Thyroid gland (tissue), 4 donors: ENCODE measurements around the gene TSPAN11.

Experiments
- POLR2A ChIP-seq, 2 donors: fragments of 450-650 bp; IDR thresholded peaks; one replicate each; pipeline ENCODE4 v1.6.1; 2017; ENCODE audit warnings: antibody characterized with exemption in 2 of 2, mild to moderate bottlenecking in 2 of 2, moderate library complexity in 1 of 2
- TF ChIP-seq, protein P1 (sequence below), 6 experiments: fragments of 200-600 bp in 3 of 6; fragments of 450-650 bp in 3 of 6; sonication (generic) in 3 of 6; IDR thresholded peaks; one replicate each; pipeline ENCODE4 v1.5.1; 2016 to 2019; ENCODE audit warnings: antibody characterized with exemption in 6 of 6, mild to moderate bottlenecking in 2 of 6, inconsistent platforms in 1 of 6, moderate library complexity in 1 of 6

DNA sequence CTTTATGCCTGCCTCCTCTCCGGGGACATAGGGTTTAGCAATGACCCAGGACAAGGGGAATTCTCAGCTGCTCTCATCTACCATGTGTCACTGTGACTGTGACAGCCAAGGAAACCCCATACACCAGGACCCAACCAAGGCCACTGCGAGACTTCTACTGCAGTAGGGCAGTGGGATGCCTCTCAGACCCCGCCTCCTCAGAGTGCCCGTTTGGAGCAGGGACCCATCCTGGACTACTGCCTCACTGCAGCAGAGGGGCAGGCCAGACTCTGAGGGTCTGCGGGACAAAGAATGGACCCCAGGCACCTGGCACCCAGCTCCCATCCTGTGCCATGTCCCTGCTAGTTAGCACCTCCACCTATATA, 75.8 kb downstream of the TSPAN11 start:
- TF ChIP-seq, protein P1, sequence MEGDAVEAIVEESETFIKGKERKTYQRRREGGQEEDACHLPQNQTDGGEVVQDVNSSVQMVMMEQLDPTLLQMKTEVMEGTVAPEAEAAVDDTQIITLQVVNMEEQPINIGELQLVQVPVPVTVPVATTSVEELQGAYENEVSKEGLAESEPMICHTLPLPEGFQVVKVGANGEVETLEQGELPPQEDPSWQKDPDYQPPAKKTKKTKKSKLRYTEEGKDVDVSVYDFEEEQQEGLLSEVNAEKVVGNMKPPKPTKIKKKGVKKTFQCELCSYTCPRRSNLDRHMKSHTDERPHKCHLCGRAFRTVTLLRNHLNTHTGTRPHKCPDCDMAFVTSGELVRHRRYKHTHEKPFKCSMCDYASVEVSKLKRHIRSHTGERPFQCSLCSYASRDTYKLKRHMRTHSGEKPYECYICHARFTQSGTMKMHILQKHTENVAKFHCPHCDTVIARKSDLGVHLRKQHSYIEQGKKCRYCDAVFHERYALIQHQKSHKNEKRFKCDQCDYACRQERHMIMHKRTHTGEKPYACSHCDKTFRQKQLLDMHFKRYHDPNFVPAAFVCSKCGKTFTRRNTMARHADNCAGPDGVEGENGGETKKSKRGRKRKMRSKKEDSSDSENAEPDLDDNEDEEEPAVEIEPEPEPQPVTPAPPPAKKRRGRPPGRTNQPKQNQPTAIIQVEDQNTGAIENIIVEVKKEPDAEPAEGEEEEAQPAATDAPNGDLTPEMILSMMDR (IDR thresholded peaks at IDR 0.05), result no peak
- TF ChIP-seq POLR2A (IDR thresholded peaks at IDR 0.05), result no peak
